Epidermal melanocyte (primary cell): ENCODE data around the gene STK32A.

ENCODE experiments used
- DNase-seq: peaks from one replicate; pipeline ENCODE4 v3.0.0; 2011; ENCODE audit warnings: low spot score; ENCODE audit not compliant: insufficient read length

The STK32A gene

GRCh38 chr5:147390654-147391225 lies 155.9 kb downstream of the STK32A start:
- no peak for DNase-seq

GRCh38 chr5:147391781-147392180 lies 157.0 kb downstream of the STK32A start:
- peak; percentile 54 for DNase-seq

- no peak for DNase-seq
Measured at GRCh38 chr5:147393874-147394672, 159.2 kb downstream of the STK32A start.

GRCh38 chr5:147396070-147396823 lies 161.4 kb downstream of the STK32A start:
- no peak for DNase-seq

- no peak for DNase-seq
Measured at GRCh38 chr5:147397616-147398015, 162.8 kb downstream of the STK32A start.

GRCh38 chr5:147398860-147399259 lies 164.0 kb downstream of the STK32A start:
- DNase-seq, result peak; percentile 66

GRCh38 chr5:147400126-147400809 lies 165.4 kb downstream of the STK32A start:
- no peak for DNase-seq

GRCh38 chr5:147400881-147401280 lies 166.1 kb downstream of the STK32A start:
- DNase-seq, result no peak

- DNase-seq, result peak; percentile 60
Measured at GRCh38 chr5:147403651-147404640, 169.1 kb downstream of the STK32A start.

- DNase-seq, result no peak
Measured at GRCh38 chr5:147404706-147405105, 169.9 kb downstream of the STK32A start.

- no peak for DNase-seq
Measured at GRCh38 chr5:147406636-147407035, 171.8 kb downstream of the STK32A start.

GRCh38 chr5:147407094-147407681 lies 172.4 kb downstream of the STK32A start:
- DNase-seq, result no peak

GRCh38 chr5:147408980-147409379 lies 174.2 kb downstream of the STK32A start:
- no peak for DNase-seq

- no peak for DNase-seq
Measured at GRCh38 chr5:147410496-147411358, 175.9 kb downstream of the STK32A start.

GRCh38 chr5:147411359-147412319 lies 176.8 kb downstream of the STK32A start:
- DNase-seq, result no peak

GRCh38 chr5:147412561-147412960 lies 177.7 kb downstream of the STK32A start:
- no peak for DNase-seq

- DNase-seq, result no peak
Measured at GRCh38 chr5:147413266-147413665, 178.4 kb downstream of the STK32A start.

GRCh38 chr5:147415651-147416050 lies 180.8 kb downstream of the STK32A start:
- DNase-seq, result no peak
